Adrenal gland (tissue), 12 donors: ENCODE results near the gene SHBG. TPM values are rescaled to one million over a fixed set of nuclear protein-coding genes. Genes with fewer than 3 reads are reported as not detected.
A peak's percentile ranks its signal among the peaks of the same experiment; 100 is the strongest.
"Not testable (repeated sequence)": the region's sequence is repeated elsewhere in the genome, so short reads cannot be mapped to it uniquely, and the experiment has no call there.

Experiments
- DNase-seq, 7 donors: peaks; one replicate each; pipeline ENCODE4 v3.0.0-alpha.2; 2019 to 2020
- H3K27ac ChIP-seq, 5 donors: fragments of 200-600 bp; sonication (generic) in 4 of 5; 1 replicate in 3 of 5; 2 replicates in 2 of 5; pipeline versions ENCODE4 v1.5.1 to v1.8.0; 2016 to 2020; ENCODE audit warnings: mild to moderate bottlenecking in 1 of 5
- H3K27me3 ChIP-seq: fragments of 200-600 bp; 2 replicates; pipeline ENCODE4 v1.8.0; 2021
- H3K36me3 ChIP-seq, 2 donors: fragments of 200-600 bp; replicated peaks in 1 of 2; 1 replicate in 1 of 2; 2 replicates in 1 of 2; pipeline versions ENCODE4 v1.5.1 to v1.8.0; 2018 to 2022
- H3K4me1 ChIP-seq, 2 donors: fragments of 200-600 bp; replicated peaks in 1 of 2; 1 replicate in 1 of 2; 2 replicates in 1 of 2; pipeline versions ENCODE4 v1.5.1 to v1.8.0; 2018 to 2021
- H3K4me3 ChIP-seq, 4 donors: fragments of 200-600 bp; sonication (generic) in 3 of 4; one replicate each; pipeline ENCODE4 v1.5.1; 2016 to 2018
- H3K9me3 ChIP-seq, 3 donors: fragments of 200-600 bp; sonication (generic) in 1 of 3; replicated peaks in 1 of 3; 1 replicate in 2 of 3; 2 replicates in 1 of 3; pipeline versions ENCODE4 v1.5.1 to v1.8.0; 2016 to 2021
- POLR2A ChIP-seq, 2 donors: fragments of 450-650 bp; IDR thresholded peaks; one replicate each; pipeline ENCODE4 v1.6.1; 2017; ENCODE audit warnings: antibody characterized with exemption in 2 of 2, mild to moderate bottlenecking in 2 of 2, moderate library complexity in 1 of 2
- WGBS, 4 donors: extraction: QIAGEN DNeasy Blood & Tissue Kit in 2 of 4; methylation state at CpG; one replicate each; pipeline versions ENCODE4 v1.1.5 to v1.1.7; 2013 to 2017; 5-methylcytosine and 5-hydroxymethylcytosine counted together
- intact Hi-C, 2 donors: fragments of 100-400 bp; cut with DNase I; formaldehyde crosslinking; loops; one replicate each; pipeline versions ENCODE4 v1.14.1 to v1.15.0; 2022 to 2023
- polyA plus RNA-seq, 3 donors: library from polyadenylated mRNA; stranded (reverse); fragments of 200-250 nt in 2 of 3; fragments of 350-450 nt in 1 of 3; fragmentation: Illumina TruSeq in 1 of 3; extraction: RNeasy Lipid Tissue Mini Kit (QIAGEN cat#74804) in 1 of 3; gene quantifications; one replicate each; pipeline ENCODE4 v1.2.3, GENCODE V29; 2013 to 2014
- total RNA-seq, 9 donors: library from RNA; depleted of rRNA in 4 of 9; stranded (reverse); fragments of >200 nt in 4 of 9; fragments of 120-200 nt in 1 of 9; fragmentation: NEBNext Ultra II Directional in 1 of 9; extraction: Animal tissue kit (Norgen Biotek cat#: 25700) in 1 of 9; gene quantifications; one replicate each; pipeline versions ENCODE4 v1.1.0 to v1.2.4, GENCODE V29; 2013 to 2023
- TF ChIP-seq, protein P1 (sequence below), 6 experiments: fragments of 450-650 bp in 4 of 6; fragments of 200-600 bp in 2 of 6; sonication (generic) in 1 of 6; IDR thresholded peaks; 1 replicate in 5 of 6; 2 replicates in 1 of 6; pipeline versions ENCODE4 v1.5.1 to v1.8.0; 2016 to 2021; ENCODE audit warnings: antibody characterized with exemption in 6 of 6, mild to moderate bottlenecking in 2 of 6, moderate library complexity in 1 of 6
- donor health status: healthy with polysubstance abuse.
- donor health status: Bipolar disorder and iron deficiency.
- donor health status: DM: yes; HTN: yes; CAD: no.
- donor health status: DM: no; HTN: no; CAD: no.
- donor health status: DM: no; HTN: no; CAD: no.
- donor health status: DM: yes; HTN: yes; CAD: no.

The SHBG gene
- total and polyA plus RNA-seq, 12 donors = 0.30 to 3.8 (median 1.9) TPM

DNA sequence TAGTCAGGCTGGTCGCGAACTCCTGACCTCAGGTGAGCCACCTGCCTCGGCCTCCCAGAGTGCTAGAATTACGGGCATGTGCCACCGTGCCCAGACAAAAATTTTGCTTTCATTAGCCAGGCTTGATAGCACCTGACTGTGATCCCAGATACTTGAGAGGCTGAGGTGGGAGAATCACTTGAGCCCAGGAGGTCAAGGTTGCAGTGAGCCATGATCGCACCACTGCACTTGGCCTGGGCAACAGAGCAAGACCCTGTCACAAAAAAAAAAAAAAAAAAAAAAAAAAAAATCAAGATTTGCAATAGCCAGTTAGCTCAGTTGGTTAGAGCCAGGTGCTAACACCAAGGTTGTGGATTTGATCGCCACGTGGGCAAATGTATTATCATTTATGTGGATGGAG is 9.1 kb upstream of the SHBG start:
- H3K4me1 ChIP-seq = no peaks in the 10 kb centered on the region
- H3K9me3 ChIP-seq = no peaks in the 10 kb centered on the region
- H3K4me3 ChIP-seq = no peak overlapping the region
- intact Hi-C loops = no loop called here
- WGBS, 4 donors = 85 to 93% (median 92%) methylated on average over 3 to 8 of the region's 8 CpGs
- H3K27ac ChIP-seq = no peak overlapping the region
- no peaks in the 10 kb centered on the region for H3K27me3 ChIP-seq
- H3K36me3 ChIP-seq = no peaks in the 10 kb centered on the region
- TF ChIP-seq, protein P1, sequence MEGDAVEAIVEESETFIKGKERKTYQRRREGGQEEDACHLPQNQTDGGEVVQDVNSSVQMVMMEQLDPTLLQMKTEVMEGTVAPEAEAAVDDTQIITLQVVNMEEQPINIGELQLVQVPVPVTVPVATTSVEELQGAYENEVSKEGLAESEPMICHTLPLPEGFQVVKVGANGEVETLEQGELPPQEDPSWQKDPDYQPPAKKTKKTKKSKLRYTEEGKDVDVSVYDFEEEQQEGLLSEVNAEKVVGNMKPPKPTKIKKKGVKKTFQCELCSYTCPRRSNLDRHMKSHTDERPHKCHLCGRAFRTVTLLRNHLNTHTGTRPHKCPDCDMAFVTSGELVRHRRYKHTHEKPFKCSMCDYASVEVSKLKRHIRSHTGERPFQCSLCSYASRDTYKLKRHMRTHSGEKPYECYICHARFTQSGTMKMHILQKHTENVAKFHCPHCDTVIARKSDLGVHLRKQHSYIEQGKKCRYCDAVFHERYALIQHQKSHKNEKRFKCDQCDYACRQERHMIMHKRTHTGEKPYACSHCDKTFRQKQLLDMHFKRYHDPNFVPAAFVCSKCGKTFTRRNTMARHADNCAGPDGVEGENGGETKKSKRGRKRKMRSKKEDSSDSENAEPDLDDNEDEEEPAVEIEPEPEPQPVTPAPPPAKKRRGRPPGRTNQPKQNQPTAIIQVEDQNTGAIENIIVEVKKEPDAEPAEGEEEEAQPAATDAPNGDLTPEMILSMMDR (IDR thresholded peaks at IDR 0.05) = no peak
- TF ChIP-seq POLR2A (IDR thresholded peaks at IDR 0.05) = no peak
- DNase-seq = no peak

DNA sequence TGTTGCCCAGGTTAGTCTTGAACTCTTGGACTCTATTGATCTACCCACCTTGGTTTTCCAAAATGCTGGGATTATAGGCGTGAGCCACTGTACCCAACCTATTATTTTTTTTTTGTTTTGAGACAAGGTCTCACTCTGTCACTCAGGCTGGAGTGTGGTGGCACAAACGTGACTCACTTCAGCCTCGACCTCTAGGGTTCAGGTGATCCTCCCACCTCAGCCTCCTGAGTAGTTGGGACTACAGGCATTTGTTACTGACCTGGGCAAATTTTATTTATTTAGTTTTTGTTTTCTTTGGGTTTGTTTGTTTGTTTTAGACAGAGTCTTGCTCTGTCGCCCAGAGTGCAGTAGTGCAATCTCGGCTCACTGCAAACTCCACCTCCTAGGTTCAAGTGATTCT is 6.3 kb upstream of the SHBG start:
- 74 to 80% (median 78%) methylated on average over 5 of the region's 5 CpGs for WGBS, 4 donors
- Histone ChIP-seq H3K27ac (no peak overlapping the region), H3K27me3 (no peaks in the 10 kb centered on the region), H3K36me3 (no peaks in the 10 kb centered on the region), H3K9me3 (no peaks in the 10 kb centered on the region), H3K4me1 (peaks cover 17% of the 10 kb centered on the region in 2 donors), H3K4me3 (no peak overlapping the region)
- intact Hi-C loops = no loop called here
- TF ChIP-seq, protein P1 (IDR thresholded peaks at IDR 0.05) = no peak
- no peak for TF ChIP-seq POLR2A (IDR thresholded peaks at IDR 0.05)
- no peak for DNase-seq

GRCh38 chr17:7625749-7626148 is 4.2 kb upstream of the SHBG start:
- DNase-seq, H3K27ac ChIP-seq, H3K9me3 ChIP-seq, H3K4me3 ChIP-seq, H3K27me3 ChIP-seq, H3K36me3 ChIP-seq, intact Hi-C loops: not testable (repeated sequence)
- peaks cover 17% of the 10 kb centered on the region in 2 donors for H3K4me1 ChIP-seq
- 92 to 95% (median 95%) methylated on average over 16 of the region's 16 CpGs for WGBS, 4 donors

- WGBS, 4 donors = 30 to 41% (median 39%) methylated on average over 7 of the region's 7 CpGs
- H3K27me3 ChIP-seq = no peaks in the 10 kb centered on the region
- peak; percentile 47 to 76 (median 70) for DNase-seq
- H3K36me3 ChIP-seq = no peaks in the 10 kb centered on the region
- peak overlapping the region; percentile 88 to 99 (median 96) for H3K27ac ChIP-seq
- peaks cover 17% of the 10 kb centered on the region in 2 donors for H3K4me1 ChIP-seq
- intact Hi-C loops = no loop called here
- H3K9me3 ChIP-seq = no peaks in the 10 kb centered on the region
- peak overlapping the region in 2 of 4 donors; percentile 97 to 99 for H3K4me3 ChIP-seq
- TF ChIP-seq POLR2A (IDR thresholded peaks at IDR 0.05) = peak in 1 of 2 donors; percentile 27
- TF ChIP-seq, protein P1 (IDR thresholded peaks at IDR 0.05) = no peak
These were observed 3.6 kb upstream of the SHBG start for GRCh38 chr17:7626307-7626706.

- WGBS, 4 donors = 6 to 14% (median 8%) methylated on average over 6 of the region's 6 CpGs
- no peaks in the 10 kb centered on the region for H3K9me3 ChIP-seq
- intact Hi-C loops = no loop called here
These were observed 3.0 kb upstream of the SHBG start for GRCh38 chr17:7626956-7627249.

More at GRCh38 chr17:7626956-7627249, 3.0 kb upstream of the SHBG start:
- H3K27ac ChIP-seq = peak overlapping the region; percentile 88 to 99 (median 96)
- H3K4me3 ChIP-seq = peak overlapping the region in 3 of 4 donors; percentile 91 to 99 (median 97)
- DNase-seq = no peak
- TF ChIP-seq POLR2A (IDR thresholded peaks at IDR 0.05) = no peak
- TF ChIP-seq, protein P1 (IDR thresholded peaks at IDR 0.05) = no peak
- H3K27me3 ChIP-seq = no peaks in the 10 kb centered on the region
- H3K36me3 ChIP-seq = no peaks in the 10 kb centered on the region
- peaks cover 17% of the 10 kb centered on the region in 2 donors for H3K4me1 ChIP-seq
